ENCODE data around the gene DOK1. TPM values are rescaled to one million over a fixed set of nuclear protein-coding genes. Genes with fewer than 3 reads are reported as not detected.

The DOK1 gene
- total RNA-seq, 2 experiments from 2014 or later = 45.2 to 46.8 TPM

DNA sequence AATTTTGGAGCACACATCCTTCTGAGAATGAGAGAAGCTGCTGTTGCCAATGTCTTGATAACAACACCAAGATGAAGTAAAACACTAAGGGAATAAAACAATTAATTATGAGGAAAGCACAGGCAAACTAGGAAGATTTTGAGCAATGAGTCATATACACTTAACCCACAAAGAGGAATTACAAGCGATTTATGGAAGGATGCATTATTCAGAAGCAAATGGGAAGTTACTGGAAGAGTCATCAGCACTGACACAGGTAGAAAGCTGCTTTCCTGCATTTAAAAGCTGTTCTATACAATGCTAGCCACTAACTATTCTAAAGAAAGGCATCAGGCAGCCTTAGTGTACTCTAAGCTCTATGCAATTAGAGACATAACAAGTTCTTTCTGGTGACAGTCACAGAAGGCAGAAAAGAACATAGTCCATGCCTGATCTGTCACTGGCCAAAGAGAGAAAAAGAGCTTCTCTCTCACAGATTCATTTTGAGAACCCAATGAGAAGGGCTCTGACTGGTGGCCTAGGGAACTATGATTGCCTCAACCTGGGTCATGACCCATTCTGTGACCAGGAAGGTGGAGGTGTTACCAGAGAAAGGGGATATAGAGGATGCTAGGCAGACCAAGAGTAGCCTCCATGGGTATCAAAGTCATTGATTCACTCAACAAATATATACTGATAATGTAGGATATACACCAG is 48.2 kb downstream of the DOK1 start:
- no peak overlapping the region for H3K4me3 Mint-ChIP-seq
- ChIA-PET CTCF (interaction anchor here (0.8 to 1.8 kb wide), 4 partner anchors 10 to 238 kb away, joined by 3 to 8 read pairs (median 4); no protein-coding TSS in a partner anchor), POLR2A (interaction anchor here (0.7 to 2.6 kb wide), 3 partner anchors 14 to 74 kb away, joined by 3 to 10 read pairs (median 3); no protein-coding TSS in a partner anchor)
- peaks cover 22% of the 10 kb centered on the region for H3K27me3 Mint-ChIP-seq
- H3K27ac Mint-ChIP-seq = peak overlapping the region; percentile 13
- DNase-seq = no peak
- peaks cover 2% of the 10 kb centered on the region for H3K36me3 Mint-ChIP-seq (ENCODE audit: low read depth)
- peaks cover 24% of the 10 kb centered on the region for H3K4me1 Mint-ChIP-seq
- no peaks in the 10 kb centered on the region for H3K9me3 Mint-ChIP-seq

DNA sequence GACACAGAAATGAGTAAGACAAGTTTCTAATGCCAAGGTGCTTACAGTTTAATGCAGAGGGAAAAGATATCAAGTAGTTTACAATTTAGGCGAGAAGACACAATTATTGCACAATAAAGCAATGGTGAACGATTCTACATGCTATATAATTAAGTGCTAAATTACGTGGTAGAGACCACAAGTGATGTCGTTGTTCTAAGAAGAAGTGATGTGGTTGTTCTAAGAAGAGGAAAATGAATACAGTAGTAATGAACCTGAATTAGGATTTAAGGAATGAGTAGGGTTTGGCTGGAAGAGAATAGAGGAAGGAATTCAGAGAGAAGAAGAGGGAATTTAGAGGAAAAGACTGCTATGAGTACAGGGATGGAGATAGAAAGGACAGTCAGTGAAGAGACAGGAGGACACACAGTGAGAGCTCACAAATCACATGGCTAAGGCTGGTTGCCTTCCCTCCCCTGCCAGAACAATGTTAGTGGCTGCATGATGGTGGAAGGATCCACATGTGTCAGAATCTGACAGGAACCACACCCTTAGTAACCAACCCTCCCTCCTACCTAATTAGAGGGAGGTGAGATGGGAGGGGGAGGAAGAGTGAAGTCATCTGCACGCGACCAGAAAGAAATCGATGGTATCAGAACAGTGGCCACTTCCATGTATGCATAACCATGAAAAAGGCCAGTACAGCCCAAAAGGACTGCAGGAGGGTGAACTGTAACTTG is 48.9 kb downstream of the DOK1 start:
- Mint-ChIP-seq H3K4me1 (peaks cover 24% of the 10 kb centered on the region), H3K9me3 (no peaks in the 10 kb centered on the region), H3K36me3 (ENCODE audit: low read depth) (peaks cover 2% of the 10 kb centered on the region), H3K4me3 (no peak overlapping the region), H3K27ac (peak overlapping the region; percentile 66), H3K27me3 (peaks cover 28% of the 10 kb centered on the region)
- ChIA-PET CTCF (interaction anchor here (0.8 to 1.8 kb wide), 3 partner anchors 12 to 237 kb away, joined by 4 to 8 read pairs (median 5); no protein-coding TSS in a partner anchor), POLR2A (interaction anchor here (1.4 kb wide), 1 partner anchor 15 kb away, joined by 3 read pairs; no protein-coding TSS in a partner anchor)
- DNase-seq = peak; percentile 38

DNA sequence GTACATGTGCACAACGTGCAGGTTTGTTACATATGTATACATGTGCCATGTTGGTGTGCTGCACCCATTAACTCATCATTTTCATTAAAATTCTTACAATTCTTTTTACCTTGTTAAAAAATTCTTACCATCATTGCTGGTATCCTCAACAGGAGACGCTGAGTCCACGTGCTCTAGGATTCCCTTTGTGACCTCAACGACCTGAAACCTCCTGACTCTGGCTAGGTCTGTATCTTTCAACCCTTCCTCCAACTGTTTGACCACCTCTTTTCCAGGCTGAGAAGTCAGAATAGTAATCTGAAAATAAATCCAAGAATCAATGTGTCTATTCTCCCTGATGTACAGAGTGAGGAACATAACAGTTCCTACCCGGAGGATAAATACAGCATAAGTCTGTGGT is 52.4 kb downstream of the DOK1 start:
- ChIA-PET CTCF (no interaction called here), POLR2A (no interaction called here)
- H3K36me3 Mint-ChIP-seq (ENCODE audit: low read depth) = peaks cover 2% of the 10 kb centered on the region
- DNase-seq = no peak
- H3K27ac Mint-ChIP-seq = no peak overlapping the region
- peaks cover 44% of the 10 kb centered on the region for H3K27me3 Mint-ChIP-seq
- no peaks in the 10 kb centered on the region for H3K9me3 Mint-ChIP-seq
- H3K4me1 Mint-ChIP-seq = peaks cover 22% of the 10 kb centered on the region
- no peak overlapping the region for H3K4me3 Mint-ChIP-seq

Other genes with a start within 250 kb of the DOK1 start
- 1 to 10 TPM; 2.5 to 3.4 TPM for gene SLC4A5, start 211.3 kb upstream of the DOK1 start, total RNA-seq
- 10 to 100 TPM; 88.9 to 99.7 TPM for gene DCTN1, start 174.4 kb upstream of the DOK1 start, total RNA-seq
- gene C2orf81, start 133.1 kb upstream of the DOK1 start, total RNA-seq = 1 to 10 TPM; 1.2 to 1.6 TPM
- gene WDR54, start 133.0 kb upstream of the DOK1 start, total RNA-seq = 100 to 1,000 TPM; 102 to 105 TPM
- 1 to 10 TPM; 1.1 TPM for gene RTKN, start 112.8 kb upstream of the DOK1 start, total RNA-seq
- gene INO80B, start 99.6 kb upstream of the DOK1 start, total RNA-seq = 10 to 100 TPM; 39.8 to 40.3 TPM
- 10 to 100 TPM; 58.3 to 60.4 TPM for gene WBP1, start 96.3 kb upstream of the DOK1 start, total RNA-seq
- 10 to 100 TPM; 70.3 to 73.1 TPM for gene MOGS, start 89.3 kb upstream of the DOK1 start, total RNA-seq
- 100 to 1,000 TPM; 115 to 126 TPM for gene MRPL53, start 82.0 kb upstream of the DOK1 start, total RNA-seq
- gene CCDC142, start 71.7 kb upstream of the DOK1 start, total RNA-seq = 10 to 100 TPM; 20.9 to 25.0 TPM
- 10 to 100 TPM; 42.3 to 42.9 TPM for gene TTC31, start 71.6 kb upstream of the DOK1 start, total RNA-seq
- 1 to 10 TPM; 1.2 to 1.8 TPM for gene LBX2, start 55.1 kb upstream of the DOK1 start, total RNA-seq
- 10 to 100 TPM; 23.0 to 31.4 TPM for gene PCGF1, start 47.0 kb upstream of the DOK1 start, total RNA-seq
- gene TLX2, start 40.3 kb upstream of the DOK1 start, total RNA-seq = 1 to 10 TPM; 2.6 to 3.3 TPM
- gene DQX1, start 28.5 kb upstream of the DOK1 start, total RNA-seq = under 1 TPM; 0.33 to 0.45 TPM
- gene AUP1, start 25.0 kb upstream of the DOK1 start, total RNA-seq = 100 to 1,000 TPM; 118 to 119 TPM
- gene HTRA2, start 24.8 kb upstream of the DOK1 start, total RNA-seq = 10 to 100 TPM; 49.2 to 51.1 TPM
- under 1 TPM; 0.60 to 0.70 TPM for gene LOXL3, start 778 bp upstream of the DOK1 start, total RNA-seq
- gene M1AP, start 93.6 kb downstream of the DOK1 start, total RNA-seq = not detected
- gene SEMA4F, start 99.5 kb downstream of the DOK1 start, total RNA-seq = 1 to 10 TPM; 6.6 to 8.2 TPM

Measured in activated CD4-positive, alpha-beta memory T cell treated with anti-CD3 and anti-CD28 coated beads, Interleukin-2, amount 10 ng/mL, durations not matched to agents 7 days and 5 days (primary cell).